ENCODE results near the gene KASH5.

The KASH5 gene

GRCh38 chr19:49415810-49416200 lies 27.8 kb downstream of the KASH5 start:
- H3K79me2 ChIP-seq (ENCODE audit: insufficient read depth, low read length), result no peaks in the 10 kb centered on the region
- H3K9ac ChIP-seq (ENCODE audit: low read depth, low read length, poor library complexity, severe bottlenecking), result peak overlapping the region; percentile 46
- peak overlapping the region; percentile 20 for H3K4me2 ChIP-seq (ENCODE audit: low read depth, low read length, poor library complexity, severe bottlenecking)
- H4K20me1 ChIP-seq (ENCODE audit: insufficient read depth, low read length, poor library complexity, severe bottlenecking), result no peaks in the 10 kb centered on the region
- peaks cover 73% of the 10 kb centered on the region for H3K4me1 ChIP-seq (ENCODE audit: insufficient read depth, low read length, poor library complexity, severe bottlenecking)
- no peaks in the 10 kb centered on the region for H3K9me3 ChIP-seq (ENCODE audit: insufficient read depth, low read depth, low read length)
- no peak overlapping the region for H3K4me3 ChIP-seq (ENCODE audit: low read length, poor library complexity, severe bottlenecking)
- TF ChIP-seq CTCF (conservative IDR thresholded peaks at IDR 0.05; ENCODE audit: low read length) (no peak), EZH2phosphoT487 (IDR thresholded peaks at IDR 0.05; ENCODE audit: borderline replicate concordance) (no peak)
- H3K9me2 ChIP-seq (replicated peaks; ENCODE audit: low read depth, low read length), result no peaks in the 10 kb centered on the region
- no peaks in the 10 kb centered on the region for H3K36me3 ChIP-seq (ENCODE audit: insufficient read depth, low read length)
- no peaks in the 10 kb centered on the region for H3K27me3 ChIP-seq (ENCODE audit: insufficient read depth, low read length, poor library complexity, severe bottlenecking)
- H3F3A ChIP-seq (ENCODE audit: low read depth), result no peaks in the 10 kb centered on the region
- no peak overlapping the region for H2AFZ ChIP-seq (ENCODE audit: low read length)

- Histone ChIP-seq H2AFZ (ENCODE audit: low read length) (no peak overlapping the region), H3K79me2 (ENCODE audit: insufficient read depth, low read length) (no peaks in the 10 kb centered on the region), H3K4me3 (ENCODE audit: low read length, poor library complexity, severe bottlenecking) (no peak overlapping the region), H3K27me3 (ENCODE audit: insufficient read depth, low read length, poor library complexity, severe bottlenecking) (no peaks in the 10 kb centered on the region), H3K9me3 (ENCODE audit: insufficient read depth, low read depth, low read length) (no peaks in the 10 kb centered on the region), H3K36me3 (ENCODE audit: insufficient read depth, low read length) (no peaks in the 10 kb centered on the region), H3K4me2 (ENCODE audit: low read depth, low read length, poor library complexity, severe bottlenecking) (peak overlapping the region; percentile 31), H3K4me1 (ENCODE audit: insufficient read depth, low read length, poor library complexity, severe bottlenecking) (peaks cover 62% of the 10 kb centered on the region), H4K20me1 (ENCODE audit: insufficient read depth, low read length, poor library complexity, severe bottlenecking) (no peaks in the 10 kb centered on the region), H3F3A (ENCODE audit: low read depth) (no peaks in the 10 kb centered on the region), H3K9ac (ENCODE audit: low read depth, low read length, poor library complexity, severe bottlenecking) (peak overlapping the region; percentile 50), H3K9me2 (replicated peaks; ENCODE audit: low read depth, low read length) (no peaks in the 10 kb centered on the region)
- TF ChIP-seq CTCF (conservative IDR thresholded peaks at IDR 0.05; ENCODE audit: low read length) (no peak), EZH2phosphoT487 (IDR thresholded peaks at IDR 0.05; ENCODE audit: borderline replicate concordance) (no peak)
Measured at GRCh38 chr19:49417088-49417487, 29.0 kb downstream of the KASH5 start.

- Histone ChIP-seq H3K36me3 (ENCODE audit: insufficient read depth, low read length) (no peaks in the 10 kb centered on the region), H4K20me1 (ENCODE audit: insufficient read depth, low read length, poor library complexity, severe bottlenecking) (no peaks in the 10 kb centered on the region), H3K79me2 (ENCODE audit: insufficient read depth, low read length) (no peaks in the 10 kb centered on the region), H3F3A (ENCODE audit: low read depth) (no peaks in the 10 kb centered on the region), H3K27me3 (ENCODE audit: insufficient read depth, low read length, poor library complexity, severe bottlenecking) (no peaks in the 10 kb centered on the region), H3K4me1 (ENCODE audit: insufficient read depth, low read length, poor library complexity, severe bottlenecking) (peaks cover 56% of the 10 kb centered on the region), H3K4me3 (ENCODE audit: low read length, poor library complexity, severe bottlenecking) (no peak overlapping the region), H3K9me2 (replicated peaks; ENCODE audit: low read depth, low read length) (no peaks in the 10 kb centered on the region), H3K9me3 (ENCODE audit: insufficient read depth, low read depth, low read length) (no peaks in the 10 kb centered on the region), H3K4me2 (ENCODE audit: low read depth, low read length, poor library complexity, severe bottlenecking) (peak overlapping the region; percentile 31), H2AFZ (ENCODE audit: low read length) (no peak overlapping the region), H3K9ac (ENCODE audit: low read depth, low read length, poor library complexity, severe bottlenecking) (peak overlapping the region; percentile 50)
- no peak for TF ChIP-seq CTCF (conservative IDR thresholded peaks at IDR 0.05; ENCODE audit: low read length)
- no peak for TF ChIP-seq EZH2phosphoT487 (IDR thresholded peaks at IDR 0.05; ENCODE audit: borderline replicate concordance)
Measured at GRCh38 chr19:49418511-49418910, 30.5 kb downstream of the KASH5 start.

Data from Loucy (cell line).